ENCODE data around the gene PPP2R5B. TPM values are rescaled to one million over a fixed set of nuclear protein-coding genes. Genes with fewer than 3 reads are reported as not detected.
A peak's percentile ranks its signal among the peaks of the same experiment; 100 is the strongest.

PPP2R5B gene
- total and polyA plus RNA-seq, 9 of the 15 experiments (the other 6 are each of a cell fraction or from before 2014, with no cell fraction given), result 0.10 to 7.8 (median 3.3) TPM

- TF ChIP-seq ZNF407 (IDR thresholded peaks at IDR 0.05; ENCODE audit: low read depth), result no peak
- TF ChIP-seq PRPF4 (IDR thresholded peaks at IDR 0.05; ENCODE audit: insufficient read depth, low read depth, low read length, poor library complexity, severe bottlenecking), result peak; percentile 84
- peak; percentile 73 for TF ChIP-seq RB1 (IDR thresholded peaks at IDR 0.05; ENCODE audit: low read depth)
- peak; percentile 44 for TF ChIP-seq SMAD1 (IDR thresholded peaks at IDR 0.05; ENCODE audit: low read depth, low read length, partially characterized antibody)
- TF ChIP-seq EP300 (IDR thresholded peaks at IDR 0.05; ENCODE audit: low read length), result 0 out of 2 replicates have a peak, but pooled peaks have one; percentile 13
- peak; percentile 23 for TF ChIP-seq U2AF1 (optimal IDR thresholded peaks at IDR 0.05; ENCODE audit: low read depth, low read length)
- 0 out of 2 replicates have a peak, but pooled peaks have one; percentile 35 for TF ChIP-seq ZEB2 (IDR thresholded peaks at IDR 0.05)
- peak; percentile 41 for TF ChIP-seq SP2 (IDR thresholded peaks at IDR 0.05; ENCODE audit: extremely low read depth, low read depth, low read length, poor library complexity, severe bottlenecking)
- TF ChIP-seq L3MBTL2 (IDR thresholded peaks at IDR 0.05), result peak; percentile 72
- TF ChIP-seq BMI1 (IDR thresholded peaks at IDR 0.05; ENCODE audit: low read length), result peak; percentile 93
- peak in 1 of 2 experiments; percentile 99; a peak in 2 of 4 replicates for TF ChIP-seq HDAC1 (IDR thresholded peaks at IDR 0.05)
- TF ChIP-seq ETS1 (conservative IDR thresholded peaks at IDR 0.05; ENCODE audit: control insufficient read depth, low read depth, low read length), result peak; percentile 75
- no peak for TF ChIP-seq BRD4 (IDR thresholded peaks at IDR 0.05)
Measured at GRCh38 chr11:64878494-64879243, 45.8 kb upstream of the PPP2R5B start, which contains the start of gene EHD1 (continued).
